GM19324 (cell line): Measurements from ENCODE around the gene PRKAG3.

ENCODE experiments used
- ATAC-seq: cut with Tn5 transposase; IDR thresholded peaks from one replicate; pipeline ENCODE4 v1.9.1; 2021; ENCODE audit warnings: mild to moderate bottlenecking, moderate library complexity; ENCODE audit not compliant: unreplicated experiment, low FRiP score

Gene PRKAG3

GRCh38 chr2:218831378-218831990 is at the start of gene PRKAG3:
PRKAG3 (minus strand) TSS chr2:218831803.
- ATAC-seq: no peak

- ATAC-seq: no peak
Measured at GRCh38 chr2:218880859-218881594, 49.4 kb upstream of the PRKAG3 start.

- peak; percentile 69 for ATAC-seq
Measured at GRCh38 chr2:218880102-218880858, 48.7 kb upstream of the PRKAG3 start, which contains the start of gene WNT10A. WNT10A (plus strand) TSS chr2:218880852; CDS start chr2:218880996, 144 bp downstream.

- no peak for ATAC-seq
Measured at GRCh38 chr2:218879776-218880101, 48.1 kb upstream of the PRKAG3 start.

GRCh38 chr2:218878926-218879761 is 47.5 kb upstream of the PRKAG3 start:
- no peak for ATAC-seq

- no peak for ATAC-seq
Measured at GRCh38 chr2:218878486-218878885, 46.9 kb upstream of the PRKAG3 start.

GRCh38 chr2:218877891-218878290 is 46.3 kb upstream of the PRKAG3 start:
- no peak for ATAC-seq

- ATAC-seq: no peak
Measured at GRCh38 chr2:218877331-218877730, 45.7 kb upstream of the PRKAG3 start.

GRCh38 chr2:218876562-218877219 is 45.1 kb upstream of the PRKAG3 start:
- no peak for ATAC-seq

- ATAC-seq: no peak
Measured at GRCh38 chr2:218875692-218876246, 44.2 kb upstream of the PRKAG3 start.

GRCh38 chr2:218873359-218874194 is 42.0 kb upstream of the PRKAG3 start:
- ATAC-seq: no peak

- no peak for ATAC-seq
Measured at GRCh38 chr2:218872645-218873358, 41.2 kb upstream of the PRKAG3 start.

GRCh38 chr2:218871345-218872302 is 40.0 kb upstream of the PRKAG3 start:
- ATAC-seq: no peak

- no peak for ATAC-seq
Measured at GRCh38 chr2:218870984-218871344, 39.4 kb upstream of the PRKAG3 start.

- no peak for ATAC-seq
Measured at GRCh38 chr2:218869064-218869463, 37.5 kb upstream of the PRKAG3 start.

- ATAC-seq: no peak
Measured at GRCh38 chr2:218867900-218868299, 36.3 kb upstream of the PRKAG3 start.

GRCh38 chr2:218865999-218866398 is 34.4 kb upstream of the PRKAG3 start:
- ATAC-seq: no peak
